Measurements from ENCODE around the gene EPN2. TPM values are rescaled to one million over a fixed set of nuclear protein-coding genes. Genes with fewer than 3 reads are reported as not detected.

EPN2 gene
- total RNA-seq, 1 donor from 2014 or later: 10.5 TPM

GRCh38 chr17:19316761-19317358 lies 79.7 kb downstream of the EPN2 start:
- DNase-seq (ENCODE audit: low spot score): no peak
- Mint-ChIP-seq H3K36me3 (ENCODE audit: low read depth) (peaks cover 3% of the 10 kb centered on the region), H3K27ac (no peak overlapping the region), H3K27me3 (ENCODE audit: low read depth) (peaks cover 2% of the 10 kb centered on the region), H3K4me1 (ENCODE audit: low read depth) (peaks cover 7% of the 10 kb centered on the region), H3K4me3 (ENCODE audit: low read depth) (no peak overlapping the region), H3K9me3 (no peaks in the 10 kb centered on the region)
- intact Hi-C loops (cut with micrococcal nuclease): no loop called here

- H3K27me3 Mint-ChIP-seq (ENCODE audit: low read depth): peaks cover 3% of the 10 kb centered on the region
- no peak overlapping the region for H3K27ac Mint-ChIP-seq
- intact Hi-C loops (cut with micrococcal nuclease): no loop called here
- no peak for DNase-seq (ENCODE audit: low spot score)
- H3K36me3 Mint-ChIP-seq (ENCODE audit: low read depth): no peaks in the 10 kb centered on the region
- H3K9me3 Mint-ChIP-seq: no peaks in the 10 kb centered on the region
- peaks cover 4% of the 10 kb centered on the region for H3K4me1 Mint-ChIP-seq (ENCODE audit: low read depth)
- no peak overlapping the region for H3K4me3 Mint-ChIP-seq (ENCODE audit: low read depth)
These were observed 80.4 kb downstream of the EPN2 start for GRCh38 chr17:19317359-19318095.

GRCh38 chr17:19318611-19319010 lies 81.4 kb downstream of the EPN2 start:
- Mint-ChIP-seq H3K4me1 (ENCODE audit: low read depth) (peaks cover 4% of the 10 kb centered on the region), H3K4me3 (ENCODE audit: low read depth) (no peak overlapping the region), H3K27ac (no peak overlapping the region), H3K9me3 (no peaks in the 10 kb centered on the region), H3K36me3 (ENCODE audit: low read depth) (no peaks in the 10 kb centered on the region), H3K27me3 (ENCODE audit: low read depth) (peaks cover 10% of the 10 kb centered on the region)
- no peak for DNase-seq (ENCODE audit: low spot score)
- intact Hi-C loops (cut with micrococcal nuclease): no loop called here

DNA sequence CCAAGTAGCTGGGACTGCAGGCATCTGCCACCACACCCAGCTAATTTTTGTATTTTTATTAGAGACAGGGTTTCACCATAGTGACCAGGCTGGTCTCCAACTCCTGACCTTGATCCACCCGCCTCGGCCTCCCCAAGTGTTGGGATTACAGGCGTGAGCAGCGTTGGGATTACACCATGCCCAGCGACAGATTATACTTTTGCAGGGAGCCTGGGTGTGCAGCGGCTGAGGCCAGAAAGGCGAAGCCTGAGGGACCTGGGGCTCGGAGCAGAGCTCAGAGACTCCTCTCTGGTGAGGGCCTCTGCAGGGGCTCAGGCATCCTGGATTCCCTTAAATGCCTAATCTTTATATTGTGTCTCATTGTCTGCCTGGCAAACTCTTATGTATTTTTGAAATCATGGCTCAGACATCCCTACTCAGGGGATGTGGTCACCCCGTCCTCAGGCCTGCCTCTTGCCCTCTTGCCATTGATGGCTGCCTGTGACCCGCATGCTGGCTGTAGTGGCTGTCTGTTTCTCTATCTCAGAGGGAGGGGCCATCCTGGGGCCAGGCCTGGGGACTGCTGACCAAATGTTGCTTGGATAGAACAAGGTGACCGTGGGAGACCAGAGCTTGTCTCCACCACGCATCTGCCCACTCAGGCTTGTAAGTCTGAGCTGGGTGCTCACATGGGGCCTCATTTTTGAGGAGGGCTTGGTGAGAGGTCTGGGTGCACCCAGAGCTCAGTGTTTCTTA lies 82.8 kb downstream of the EPN2 start:
- Mint-ChIP-seq H3K9me3 (peaks cover 4% of the 10 kb centered on the region), H3K36me3 (ENCODE audit: low read depth) (no peaks in the 10 kb centered on the region), H3K27me3 (ENCODE audit: low read depth) (peaks cover 13% of the 10 kb centered on the region), H3K27ac (no peak overlapping the region), H3K4me1 (ENCODE audit: low read depth) (peaks cover 2% of the 10 kb centered on the region), H3K4me3 (ENCODE audit: low read depth) (no peak overlapping the region)
- no peak for DNase-seq (ENCODE audit: low spot score)
- intact Hi-C loops (cut with micrococcal nuclease): no loop called here

DNA sequence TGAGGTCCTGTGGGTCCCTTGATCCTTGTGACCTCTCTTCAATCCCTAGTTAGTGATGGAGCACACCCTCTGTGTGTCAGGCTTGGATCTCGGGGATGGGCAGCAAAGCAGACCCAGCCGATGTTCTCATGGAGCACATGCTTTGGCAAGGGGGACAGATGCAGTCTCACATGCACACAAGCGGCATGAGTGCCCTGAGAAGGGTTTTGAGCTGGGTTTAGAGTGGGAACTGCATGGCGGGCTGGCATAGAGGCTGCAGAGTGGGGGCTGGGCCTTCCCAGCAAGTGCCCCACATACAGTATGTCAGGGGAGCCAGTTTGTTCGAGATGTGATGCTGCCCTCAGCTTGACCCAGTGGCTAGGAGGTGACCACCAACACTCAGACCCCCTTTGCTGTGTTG lies 83.7 kb downstream of the EPN2 start:
- intact Hi-C loops (cut with micrococcal nuclease): no loop called here
- H3K36me3 Mint-ChIP-seq (ENCODE audit: low read depth): no peaks in the 10 kb centered on the region
- H3K27ac Mint-ChIP-seq: no peak overlapping the region
- H3K9me3 Mint-ChIP-seq: peaks cover 13% of the 10 kb centered on the region
- no peak overlapping the region for H3K4me3 Mint-ChIP-seq (ENCODE audit: low read depth)
- peaks cover 2% of the 10 kb centered on the region for H3K4me1 Mint-ChIP-seq (ENCODE audit: low read depth)
- H3K27me3 Mint-ChIP-seq (ENCODE audit: low read depth): peaks cover 17% of the 10 kb centered on the region
- no peak for DNase-seq (ENCODE audit: low spot score)

DNA sequence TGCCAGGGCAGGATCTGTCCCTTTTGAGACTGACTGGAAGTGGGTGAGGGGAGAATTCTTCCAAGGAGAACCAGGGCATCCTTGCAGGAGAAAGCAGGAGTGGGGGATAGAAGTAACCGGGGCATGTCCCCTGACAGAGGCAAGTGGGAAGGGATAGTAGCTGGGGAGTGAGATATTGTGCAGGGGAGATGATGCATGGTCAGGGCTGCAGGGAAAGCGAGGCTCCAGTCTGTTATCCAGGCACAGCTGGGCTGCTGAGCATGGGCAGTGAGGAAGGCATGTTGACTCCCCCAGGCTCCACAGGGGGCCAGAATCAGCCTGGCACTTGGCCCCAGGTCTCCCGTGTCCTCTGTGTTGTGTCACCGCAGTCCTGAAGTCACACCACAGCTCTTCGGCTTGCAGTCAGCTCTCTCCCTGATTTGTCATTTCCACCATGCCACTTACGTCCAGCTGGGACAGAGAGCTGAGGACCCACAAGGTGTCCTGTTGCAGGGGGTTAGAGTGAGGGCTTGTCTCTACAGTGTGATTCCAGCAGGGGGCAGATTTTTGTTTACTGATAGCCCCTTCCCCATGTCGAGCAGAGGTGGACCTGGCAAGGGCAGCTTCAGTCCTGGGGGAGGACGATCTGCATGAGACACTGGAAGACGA lies 84.4 kb downstream of the EPN2 start:
- Mint-ChIP-seq H3K27me3 (ENCODE audit: low read depth) (peaks cover 17% of the 10 kb centered on the region), H3K4me1 (ENCODE audit: low read depth) (peaks cover 2% of the 10 kb centered on the region), H3K9me3 (peaks cover 13% of the 10 kb centered on the region), H3K27ac (no peak overlapping the region), H3K36me3 (ENCODE audit: low read depth) (no peaks in the 10 kb centered on the region), H3K4me3 (ENCODE audit: low read depth) (no peak overlapping the region)
- no peak for DNase-seq (ENCODE audit: low spot score)
- intact Hi-C loops (cut with micrococcal nuclease): no loop called here

- intact Hi-C loops (cut with micrococcal nuclease): no loop called here
- Mint-ChIP-seq H3K4me3 (ENCODE audit: low read depth) (no peak overlapping the region), H3K27ac (no peak overlapping the region), H3K36me3 (ENCODE audit: low read depth) (no peaks in the 10 kb centered on the region), H3K27me3 (ENCODE audit: low read depth) (peaks cover 17% of the 10 kb centered on the region), H3K4me1 (ENCODE audit: low read depth) (peaks cover 2% of the 10 kb centered on the region), H3K9me3 (peaks cover 13% of the 10 kb centered on the region)
- no peak for DNase-seq (ENCODE audit: low spot score)
These were observed 85.0 kb downstream of the EPN2 start for GRCh38 chr17:19322129-19322505.

- Mint-ChIP-seq H3K4me1 (ENCODE audit: low read depth) (peaks cover 2% of the 10 kb centered on the region), H3K27ac (no peak overlapping the region), H3K36me3 (ENCODE audit: low read depth) (no peaks in the 10 kb centered on the region), H3K4me3 (ENCODE audit: low read depth) (no peak overlapping the region), H3K27me3 (ENCODE audit: low read depth) (peaks cover 17% of the 10 kb centered on the region), H3K9me3 (peaks cover 13% of the 10 kb centered on the region)
- DNase-seq (ENCODE audit: low spot score): no peak
- intact Hi-C loops (cut with micrococcal nuclease): no loop called here
These were observed 85.7 kb downstream of the EPN2 start for GRCh38 chr17:19322861-19323260.

DNA sequence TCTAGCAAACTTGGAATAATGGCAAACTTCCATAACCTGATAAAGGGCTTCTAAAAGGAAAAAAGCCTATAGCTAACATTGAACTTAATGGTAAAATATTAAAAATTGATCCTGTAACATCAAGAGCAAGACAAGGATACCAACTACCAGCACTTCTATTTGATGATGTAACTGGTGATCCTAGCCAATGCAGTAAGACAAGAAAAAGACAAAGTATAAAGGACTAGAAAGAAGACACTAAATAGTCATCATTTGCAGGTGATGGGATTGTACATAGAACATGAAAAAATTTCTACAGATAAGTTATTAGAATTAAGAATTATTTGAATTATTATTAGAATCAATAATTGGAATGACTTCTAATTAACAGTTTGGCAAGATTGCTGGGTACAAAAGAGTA lies 88.4 kb downstream of the EPN2 start:
- no peaks in the 10 kb centered on the region for H3K36me3 Mint-ChIP-seq (ENCODE audit: low read depth)
- intact Hi-C loops (cut with micrococcal nuclease): no loop called here
- H3K27ac Mint-ChIP-seq: no peak overlapping the region
- peaks cover 17% of the 10 kb centered on the region for H3K27me3 Mint-ChIP-seq (ENCODE audit: low read depth)
- no peak overlapping the region for H3K4me3 Mint-ChIP-seq (ENCODE audit: low read depth)
- peaks cover 13% of the 10 kb centered on the region for H3K9me3 Mint-ChIP-seq
- no peaks in the 10 kb centered on the region for H3K4me1 Mint-ChIP-seq (ENCODE audit: low read depth)
- DNase-seq (ENCODE audit: low spot score): no peak

GRCh38 chr17:19327031-19327783 lies 90.0 kb downstream of the EPN2 start:
- no peak overlapping the region for H3K4me3 Mint-ChIP-seq (ENCODE audit: low read depth)
- H3K36me3 Mint-ChIP-seq (ENCODE audit: low read depth): no peaks in the 10 kb centered on the region
- peaks cover 15% of the 10 kb centered on the region for H3K27me3 Mint-ChIP-seq (ENCODE audit: low read depth)
- DNase-seq (ENCODE audit: low spot score): no peak
- no peak overlapping the region for H3K27ac Mint-ChIP-seq
- intact Hi-C loops (cut with micrococcal nuclease): no loop called here
- H3K4me1 Mint-ChIP-seq (ENCODE audit: low read depth): no peaks in the 10 kb centered on the region
- peaks cover 13% of the 10 kb centered on the region for H3K9me3 Mint-ChIP-seq

GRCh38 chr17:19328441-19329061 lies 91.4 kb downstream of the EPN2 start:
- H3K9me3 Mint-ChIP-seq: peaks cover 13% of the 10 kb centered on the region
- DNase-seq (ENCODE audit: low spot score): no peak
- no peaks in the 10 kb centered on the region for H3K36me3 Mint-ChIP-seq (ENCODE audit: low read depth)
- H3K4me1 Mint-ChIP-seq (ENCODE audit: low read depth): peaks cover 3% of the 10 kb centered on the region
- intact Hi-C loops (cut with micrococcal nuclease): no loop called here
- H3K27me3 Mint-ChIP-seq (ENCODE audit: low read depth): peaks cover 8% of the 10 kb centered on the region
- H3K4me3 Mint-ChIP-seq (ENCODE audit: low read depth): no peak overlapping the region
- no peak overlapping the region for H3K27ac Mint-ChIP-seq

DNA sequence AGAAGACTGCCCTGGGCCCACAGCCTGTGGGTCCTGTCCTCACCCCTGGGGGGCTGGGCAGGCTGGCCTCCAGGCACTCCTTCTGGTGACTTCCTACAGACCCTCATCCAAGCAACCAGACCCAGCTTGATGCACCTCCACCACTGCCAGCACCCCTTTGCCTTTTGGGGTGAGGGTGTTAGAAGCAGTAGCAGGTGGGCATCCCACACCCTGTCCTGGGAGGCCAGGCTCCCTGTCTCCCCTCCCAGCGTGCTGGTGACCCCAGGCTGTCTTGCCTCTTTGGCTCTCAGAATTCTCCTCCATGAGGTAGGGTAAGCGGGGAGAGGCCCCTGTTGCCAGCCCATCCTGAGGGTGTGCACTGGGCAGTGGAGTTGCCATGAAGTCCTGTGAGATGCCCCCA lies 92.0 kb downstream of the EPN2 start:
- DNase-seq (ENCODE audit: low spot score): no peak
- Mint-ChIP-seq H3K4me1 (ENCODE audit: low read depth) (peaks cover 3% of the 10 kb centered on the region), H3K27ac (no peak overlapping the region), H3K9me3 (peaks cover 13% of the 10 kb centered on the region), H3K4me3 (ENCODE audit: low read depth) (no peak overlapping the region), H3K27me3 (ENCODE audit: low read depth) (peaks cover 6% of the 10 kb centered on the region), H3K36me3 (ENCODE audit: low read depth) (no peaks in the 10 kb centered on the region)
- intact Hi-C loops (cut with micrococcal nuclease): no loop called here

All from activated T-helper 2 cell treated with anti-CD3 and anti-CD28 coated beads, Interferon-gamma antibody, Interleukin-2, Interleukin-4, amounts not matched to agents 10 μg/mL and 5 μg/mL and 100 μg/mL, durations not matched to agents 14 hours and 24 hours and 36 hours (primary cell).